GM12872 (cell line): ENCODE measurements around the gene RNF169.

Experiments
- CTCF ChIP-seq: IDR thresholded peaks from 3 replicates; pipeline ENCODE4 v1.5.1; 2011; ENCODE audit warnings: low read depth, mild to moderate bottlenecking, low read length, moderate library complexity; ENCODE audit not compliant: insufficient read depth

RNF169 gene

GRCh38 chr11:74720596-74721478 lies 27.8 kb upstream of the RNF169 start:
- no peak for TF ChIP-seq CTCF

- no peak for TF ChIP-seq CTCF
These were observed 27.2 kb upstream of the RNF169 start for GRCh38 chr11:74721479-74721835.

GRCh38 chr11:74723511-74723910 lies 25.1 kb upstream of the RNF169 start:
- no peak for TF ChIP-seq CTCF

GRCh38 chr11:74725701-74726100 lies 22.9 kb upstream of the RNF169 start:
- no peak for TF ChIP-seq CTCF

- TF ChIP-seq CTCF: peak; percentile 98
These were observed 22.0 kb upstream of the RNF169 start for GRCh38 chr11:74726547-74727182.

- TF ChIP-seq CTCF: no peak
These were observed 19.3 kb upstream of the RNF169 start for GRCh38 chr11:74729397-74729796.

GRCh38 chr11:74730571-74731260 lies 17.9 kb upstream of the RNF169 start:
- TF ChIP-seq CTCF: no peak
